ENCODE data around the gene ATP1A1. TPM values are rescaled to one million over a fixed set of nuclear protein-coding genes. Genes with fewer than 3 reads are reported as not detected.

The ATP1A1 gene
- total and polyA plus RNA-seq, 9 of the 15 experiments (the other 6 are each of a cell fraction or from before 2014, with no cell fraction given) = 99.3 to 513 (median 234) TPM

- TF ChIP-seq, protein P1, sequence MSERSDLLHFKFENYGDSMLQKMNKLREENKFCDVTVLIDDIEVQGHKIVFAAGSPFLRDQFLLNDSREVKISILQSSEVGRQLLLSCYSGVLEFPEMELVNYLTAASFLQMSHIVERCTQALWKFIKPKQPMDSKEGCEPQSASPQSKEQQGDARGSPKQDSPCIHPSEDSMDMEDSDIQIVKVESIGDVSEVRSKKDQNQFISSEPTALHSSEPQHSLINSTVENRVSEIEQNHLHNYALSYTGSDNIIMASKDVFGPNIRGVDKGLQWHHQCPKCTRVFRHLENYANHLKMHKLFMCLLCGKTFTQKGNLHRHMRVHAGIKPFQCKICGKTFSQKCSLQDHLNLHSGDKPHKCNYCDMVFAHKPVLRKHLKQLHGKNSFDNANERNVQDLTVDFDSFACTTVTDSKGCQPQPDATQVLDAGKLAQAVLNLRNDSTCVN (CRISPR knock-in tag; IDR thresholded peaks at IDR 0.05) = no peak
- TF ChIP-seq TCFL5 (CRISPR knock-in tag; conservative IDR thresholded peaks at IDR 0.05) = no peak
- no peak for TF ChIP-seq CBX8 (IDR thresholded peaks at IDR 0.05; ENCODE audit: borderline replicate concordance, extremely low read depth, low read depth, low read length, poor library complexity, severe bottlenecking)
- no peak for TF ChIP-seq RFX5 (IDR thresholded peaks at IDR 0.05; ENCODE audit: low read depth, low read length)
- TF ChIP-seq JUND (IDR thresholded peaks at IDR 0.05; ENCODE audit: borderline replicate concordance, low read depth, low read length) = no peak
- no peak; the same call in 2 of the 3 replicates for TF ChIP-seq JUND (tag; IDR thresholded peaks at IDR 0.05; ENCODE audit: borderline replicate concordance, low read depth, low read length)
- TF ChIP-seq ZNF274 (IDR thresholded peaks at IDR 0.05; ENCODE audit: borderline replicate concordance, low read depth, low read length) = no peak
- TF ChIP-seq MAFK (IDR thresholded peaks at IDR 0.05; ENCODE audit: low read length) = 0 out of 2 replicates have a peak, but pooled peaks have one; percentile 12
- TF ChIP-seq BCOR (IDR thresholded peaks at IDR 0.05) = no peak
- no peak for TF ChIP-seq KAT2B (IDR thresholded peaks at IDR 0.05; ENCODE audit: low read depth, low read length)
- TF ChIP-seq FOXA3 (CRISPR knock-in tag; conservative IDR thresholded peaks at IDR 0.05 in 1 of 2, IDR thresholded peaks at IDR 0.05 in 1 of 2) = no peak
- TF ChIP-seq MTA2 (IDR thresholded peaks at IDR 0.05; ENCODE audit: low read depth) = no peak
- 0 out of 2 replicates have a peak, but pooled peaks have one; percentile 33 for TF ChIP-seq ZNF766 (CRISPR knock-in tag; conservative IDR thresholded peaks at IDR 0.05)
- peak; percentile 77 for TF ChIP-seq ZBTB33 (CRISPR knock-in tag; IDR thresholded peaks at IDR 0.05)
- TF ChIP-seq RBM34 (IDR thresholded peaks at IDR 0.05; ENCODE audit: borderline replicate concordance, insufficient read depth, low read length) = no peak
- TF ChIP-seq ILK (tag; IDR thresholded peaks at IDR 0.05; ENCODE audit: borderline replicate concordance, low read depth) = no peak
- TF ChIP-seq, protein P2, sequence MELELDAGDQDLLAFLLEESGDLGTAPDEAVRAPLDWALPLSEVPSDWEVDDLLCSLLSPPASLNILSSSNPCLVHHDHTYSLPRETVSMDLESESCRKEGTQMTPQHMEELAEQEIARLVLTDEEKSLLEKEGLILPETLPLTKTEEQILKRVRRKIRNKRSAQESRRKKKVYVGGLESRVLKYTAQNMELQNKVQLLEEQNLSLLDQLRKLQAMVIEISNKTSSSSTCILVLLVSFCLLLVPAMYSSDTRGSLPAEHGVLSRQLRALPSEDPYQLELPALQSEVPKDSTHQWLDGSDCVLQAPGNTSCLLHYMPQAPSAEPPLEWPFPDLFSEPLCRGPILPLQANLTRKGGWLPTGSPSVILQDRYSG (tag; conservative IDR thresholded peaks at IDR 0.05; ENCODE audit: low read depth) = 0 out of 2 replicates have a peak, but pooled peaks have one; percentile 30
- TF ChIP-seq RCOR1 (IDR thresholded peaks at IDR 0.05; ENCODE audit: borderline replicate concordance in 1 of 2, low read depth in 2 of 2, low read length in 2 of 2) = peak in 1 of 2 experiments; percentile 13; a peak in 1 of 4 replicates
- TF ChIP-seq MIER1 (IDR thresholded peaks at IDR 0.05; ENCODE audit: low read depth) = no peak
- no peak for TF ChIP-seq ATF2 (CRISPR knock-in tag; IDR thresholded peaks at IDR 0.05)
Measured at GRCh38 chr1:116401646-116402176, 28.7 kb downstream of the ATP1A1 start (continued).
